ENCODE data around the gene SYK.

The SYK gene

GRCh38 chr9:90854637-90855175 lies 53.1 kb downstream of the SYK start:
- no peak for FAIRE-seq

GRCh38 chr9:90855208-90855902 lies 53.7 kb downstream of the SYK start:
- FAIRE-seq = no peak

GRCh38 chr9:90857091-90857490 lies 55.5 kb downstream of the SYK start:
- FAIRE-seq = no peak

- no peak for FAIRE-seq
These were observed 56.2 kb downstream of the SYK start for GRCh38 chr9:90857855-90858254.

- FAIRE-seq = no peak
These were observed 56.9 kb downstream of the SYK start for GRCh38 chr9:90858457-90858901.

GRCh38 chr9:90860382-90860781 lies 58.8 kb downstream of the SYK start:
- FAIRE-seq = no peak

GRCh38 chr9:90860826-90861225 lies 59.2 kb downstream of the SYK start:
- FAIRE-seq = no peak

GRCh38 chr9:90861380-90861779 lies 59.8 kb downstream of the SYK start:
- FAIRE-seq = no peak

- no peak for FAIRE-seq
These were observed 60.5 kb downstream of the SYK start for GRCh38 chr9:90861826-90862740.

- no peak for FAIRE-seq
These were observed 63.2 kb downstream of the SYK start for GRCh38 chr9:90864779-90865178.

GRCh38 chr9:90867101-90867500 lies 65.5 kb downstream of the SYK start:
- no peak for FAIRE-seq

GRCh38 chr9:90868555-90868954 lies 66.9 kb downstream of the SYK start:
- no peak for FAIRE-seq

GRCh38 chr9:90869361-90869760 lies 67.7 kb downstream of the SYK start:
- FAIRE-seq = no peak

- FAIRE-seq = no peak
These were observed 69.2 kb downstream of the SYK start for GRCh38 chr9:90870621-90871326.

GRCh38 chr9:90871327-90871935 lies 69.8 kb downstream of the SYK start:
- no peak for FAIRE-seq

GRCh38 chr9:90872835-90873294 lies 71.2 kb downstream of the SYK start:
- no peak for FAIRE-seq

- FAIRE-seq = no peak
These were observed 71.8 kb downstream of the SYK start for GRCh38 chr9:90873422-90873821.

- FAIRE-seq = no peak
These were observed 72.6 kb downstream of the SYK start for GRCh38 chr9:90874194-90874593.

GRCh38 chr9:90878562-90878961 lies 76.9 kb downstream of the SYK start:
- no peak for FAIRE-seq

- FAIRE-seq = no peak
These were observed 78.4 kb downstream of the SYK start for GRCh38 chr9:90880066-90880465.

- no peak for FAIRE-seq
These were observed 79.0 kb downstream of the SYK start for GRCh38 chr9:90880669-90881068.

- no peak for FAIRE-seq
These were observed 80.0 kb downstream of the SYK start for GRCh38 chr9:90881648-90882047.

Measured in TTC549 (cell line).